ENCODE results near the gene SH2B3. TPM values are rescaled to one million over a fixed set of nuclear protein-coding genes. Genes with fewer than 3 reads are reported as not detected.

The SH2B3 gene
- total and polyA plus RNA-seq, 2 of the 13 experiments (the other 11 are each of a cell fraction or from before 2014, with no cell fraction given) = 6.8 to 6.9 TPM

GRCh38 chr12:111359914-111360276 is 45.8 kb upstream of the SH2B3 start (continued):
- TF ChIP-seq TMF1 (CRISPR knock-in tag; IDR thresholded peaks at IDR 0.05; ENCODE audit: low read depth) (0 out of 2 replicates have a peak, but pooled peaks have one; percentile 47), FLYWCH1 (CRISPR knock-in tag; IDR thresholded peaks at IDR 0.05) (no peak), ZNF234 (CRISPR knock-in tag; conservative IDR thresholded peaks at IDR 0.05) (no peak), TFAP4 (IDR thresholded peaks at IDR 0.05; ENCODE audit: borderline replicate concordance, low read depth) (no peak), ZBED4 (CRISPR knock-in tag; IDR thresholded peaks at IDR 0.05; ENCODE audit: borderline replicate concordance) (no peak), ZFAT (CRISPR knock-in tag; conservative IDR thresholded peaks at IDR 0.05) (no peak), YEATS4 (CRISPR knock-in tag; IDR thresholded peaks at IDR 0.05; ENCODE audit: borderline replicate concordance) (no peak)

GRCh38 chr12:111360325-111360930 is 45.3 kb upstream of the SH2B3 start:
- 41% methylated on average over 6 of the region's 9 CpGs for WGBS (ENCODE audit: low lambda C conversion rate)
- no TSS peak for BruUV-seq (replicated peaks)
- Histone ChIP-seq H3K4me2 (ENCODE audit: low read depth, low read length) (peak overlapping the region; percentile 69), H3K9ac (ENCODE audit: insufficient read depth, low read depth, low read length) (peak overlapping the region; percentile 34; the same call in 1 of the 2 replicates), H3K27ac (ENCODE audit: extremely low read length, insufficient read depth, low read length) (peak overlapping the region; percentile 41), H3K9me3 (ENCODE audit: low read length) (no peaks in the 10 kb centered on the region), H3K4me3 (replicated peaks in 1 of 3; ENCODE audit: insufficient read depth in 1 of 3, low read depth in 2 of 3, low read length in 3 of 3) (peak overlapping the region in 2 of 3 experiments; percentile 29 to 55; a peak in 3 of 6 replicates), H2AFZ (ENCODE audit: low read length) (no peak overlapping the region), H3K79me2 (ENCODE audit: insufficient read depth, low read length) (no peaks in the 10 kb centered on the region), H3K27me3 (ENCODE audit: control insufficient read depth in 1 of 2, insufficient read depth in 2 of 2, low read length in 2 of 2) (no peaks in the 10 kb centered on the region; a peak in 1 of 5 replicates), H3K4me1 (ENCODE audit: insufficient read depth, low read length) (peaks cover 49% of the 10 kb centered on the region), H3K36me3 (replicated peaks in 1 of 2; ENCODE audit: control insufficient read depth in 1 of 2, insufficient read depth in 2 of 2, low read length in 2 of 2) (peaks cover 3 to 18% of the 10 kb centered on the region in 2 experiments; a peak in 3 of 5 replicates), H4K20me1 (ENCODE audit: insufficient read depth, low read length) (peaks cover 4% of the 10 kb centered on the region; the same call in 1 of the 2 replicates)
- ATAC-seq (peak; percentile 4), FAIRE-seq (peak; percentile 4), DNase-seq (ENCODE audit: low spot score) (no peak)
- CTCF ChIA-PET (ENCODE audit: low intra/inter-chr PET ratio, low total read pairs) = no interaction called here
- in situ Hi-C loops (cut with HindIII; ENCODE audit: extremely low pct_ligation_motif_present, low pct_unique_long_range_greater_than_20kb) = no loop called here
- intact Hi-C loops (cut with micrococcal nuclease; ENCODE audit: unreplicated experiment) = no loop called here
- POLR2A ChIA-PET = interaction anchor here (0.6 to 1.5 kb wide), 2 partner anchors 8 to 876 kb away, joined by 4 to 15 read pairs; partner anchors contain the start of gene PHETA1
- TF ChIP-seq RFXAP (CRISPR knock-in tag; IDR thresholded peaks at IDR 0.05; ENCODE audit: borderline replicate concordance) = no peak
- TF ChIP-seq AGO2 (optimal IDR thresholded peaks at IDR 0.05; ENCODE audit: low read depth, low read length) = peak; percentile 40
- TF ChIP-seq ZNF629 (CRISPR knock-in tag; conservative IDR thresholded peaks at IDR 0.05) = peak; percentile 84
- no peak for TF ChIP-seq IKZF4 (CRISPR knock-in tag; IDR thresholded peaks at IDR 0.05; ENCODE audit: borderline replicate concordance, low read depth, not compliant biosample characterization)
- no peak for TF ChIP-seq NR2F1 (CRISPR knock-in tag; IDR thresholded peaks at IDR 0.05)
- no peak for TF ChIP-seq ZNF354B (CRISPR knock-in tag; IDR thresholded peaks at IDR 0.05)
- no peak for TF ChIP-seq THAP7 (CRISPR knock-in tag; IDR thresholded peaks at IDR 0.05)
- TF ChIP-seq ZNF430 (CRISPR knock-in tag; IDR thresholded peaks at IDR 0.05) = no peak
- TF ChIP-seq CBX5 (CRISPR knock-in tag; IDR thresholded peaks at IDR 0.05; ENCODE audit: borderline replicate concordance) = no peak

All from HepG2 (cell line).